GM12878 (cell line): ENCODE results near the gene VSIG10L. TPM values are rescaled to one million over a fixed set of nuclear protein-coding genes. Genes with fewer than 3 reads are reported as not detected.

Experiments
- ASH2L ChIP-seq: fragments of 300-600, 200-600 bp; sonication (generic); IDR thresholded peaks from 2 replicates; pipeline ENCODE4 v1.6.1; 2017; ENCODE audit warnings: low read depth, mild to moderate bottlenecking, borderline replicate concordance
- BHLHE40 ChIP-seq, 2 experiments: fragments of 450-650 bp in 1 of 2; IDR thresholded peaks; 2 replicates each; pipeline ENCODE4 v1.6.1; 2011 to 2017; ENCODE audit warnings: low read depth in 2 of 2, borderline replicate concordance in 1 of 2, improper control_type of control experiment in 1 of 2, low read length in 1 of 2, mild to moderate bottlenecking in 1 of 2
- BRCA1 ChIP-seq: IDR thresholded peaks from 2 replicates; pipeline ENCODE4 v1.6.1; 2011; ENCODE audit warnings: low read depth, low read length, improper control_type of control experiment
- CEBPB ChIP-seq, 2 experiments: fragments of 150-350 bp in 1 of 2; IDR thresholded peaks; 2 replicates each; pipeline ENCODE4 v1.6.1; 2012 to 2014; ENCODE audit warnings: low read depth in 2 of 2, low read length in 2 of 2, borderline replicate concordance in 1 of 2, inconsistent platforms in 1 of 2
- DPF2 ChIP-seq: fragments of 450-650 bp; IDR thresholded peaks from 2 replicates; pipeline ENCODE4 v1.6.1; 2017; ENCODE audit warnings: mild to moderate bottlenecking
- EED ChIP-seq: sonication (generic); IDR thresholded peaks from 2 replicates; pipeline ENCODE4 v1.6.1; 2016; ENCODE audit warnings: antibody characterized with exemption, low read depth
- EGR1 ChIP-seq, 2 experiments: IDR thresholded peaks; 1 replicate in 1 of 2; 2 replicates in 1 of 2; pipeline ENCODE4 v1.6.1; 2011 to 2012; ENCODE audit warnings: low read depth in 2 of 2, low read length in 2 of 2, borderline replicate concordance in 1 of 2, mild to moderate bottlenecking in 1 of 2, moderate library complexity in 1 of 2
- EZH2 ChIP-seq: IDR thresholded peaks from 2 replicates; pipeline ENCODE4 v1.6.1; 2012; ENCODE audit warnings: low read depth, mild to moderate bottlenecking, control low read depth, inconsistent platforms, low read length, borderline replicate concordance; ENCODE audit not compliant: control insufficient read depth
- FOXM1 ChIP-seq: IDR thresholded peaks from 2 replicates; pipeline ENCODE4 v1.6.1; 2012; ENCODE audit warnings: low read depth, mild to moderate bottlenecking, inconsistent platforms, low read length, moderate library complexity
- KDM1A ChIP-seq: fragments of 200-600 bp; sonication (generic); IDR thresholded peaks from 2 replicates; pipeline ENCODE4 v1.6.1; 2016; ENCODE audit warnings: borderline replicate concordance
- MYC ChIP-seq: IDR thresholded peaks from 2 replicates; pipeline ENCODE4 v1.6.1; 2011; ENCODE audit warnings: mild to moderate bottlenecking, low read length, moderate library complexity, inconsistent platforms; ENCODE audit not compliant: insufficient read depth, insufficient replicate concordance, insufficient read length, severe bottlenecking
- NBN ChIP-seq: fragments of 450-650 bp; IDR thresholded peaks from 2 replicates; pipeline ENCODE4 v1.6.1; 2016
- NRF1 ChIP-seq: conservative IDR thresholded peaks from 2 replicates; pipeline ENCODE4 v1.6.1; 2011; ENCODE audit warnings: mild to moderate bottlenecking, low read depth, low read length, improper control_type of control experiment
- POU2F2 ChIP-seq: IDR thresholded peaks from 3 replicates; pipeline ENCODE4 v1.6.1; 2011; ENCODE audit warnings: low read depth, mild to moderate bottlenecking, low read length, borderline replicate concordance
- RAD51 ChIP-seq: fragments of 450-650 bp; IDR thresholded peaks from 2 replicates; pipeline ENCODE4 v1.6.1; 2016; ENCODE audit warnings: moderate library complexity, mild to moderate bottlenecking, inconsistent platforms
- RB1 ChIP-seq: fragments of 450-650 bp; formaldehyde crosslinking; IDR thresholded peaks from 2 replicates; pipeline ENCODE4 v1.6.1; 2017; ENCODE audit warnings: mild to moderate bottlenecking, borderline replicate concordance
- RUNX3 ChIP-seq: IDR thresholded peaks from 2 replicates; pipeline ENCODE4 v1.6.1; 2012; ENCODE audit warnings: low read length, inconsistent platforms
- SMAD1 ChIP-seq: fragments of 450-650 bp; IDR thresholded peaks from 2 replicates; pipeline ENCODE4 v1.6.1; 2018; ENCODE audit warnings: mild to moderate bottlenecking, low read depth; ENCODE audit not compliant: partially characterized antibody
- SMC3 ChIP-seq: IDR thresholded peaks from 2 replicates; pipeline ENCODE4 v1.6.1; 2011; ENCODE audit warnings: low read length, improper control_type of control experiment, borderline replicate concordance
- SP1 ChIP-seq: IDR thresholded peaks from one replicate; pipeline ENCODE4 v1.6.1; 2011; ENCODE audit warnings: low read depth, low read length
- SUZ12 ChIP-seq: fragments of 200-600 bp; sonication (generic); IDR thresholded peaks from one replicate; pipeline ENCODE4 v1.6.1; 2018; ENCODE audit warnings: antibody characterized with exemption, mild to moderate bottlenecking; ENCODE audit not compliant: unreplicated experiment
- TBL1XR1 ChIP-seq: IDR thresholded peaks from 2 replicates; pipeline ENCODE4 v1.6.1; 2012; ENCODE audit warnings: low read depth, low read length, improper control_type of control experiment
- TCF3 ChIP-seq: IDR thresholded peaks from 2 replicates; pipeline ENCODE4 v1.6.1; 2012; ENCODE audit warnings: low read depth, mild to moderate bottlenecking, low read length, borderline replicate concordance; ENCODE audit not compliant: insufficient read depth
- TCF7 ChIP-seq: IDR thresholded peaks from 2 replicates; pipeline ENCODE4 v1.6.1; 2014; ENCODE audit warnings: antibody characterized with exemption, borderline replicate concordance
- YBX1 ChIP-seq: fragments of 450-650 bp; IDR thresholded peaks from 2 replicates; pipeline ENCODE4 v1.6.1; 2016; ENCODE audit warnings: antibody characterized with exemption
- polyA plus RNA-seq, 11 experiments: library from polyadenylated mRNA; depleted of rRNA in 4 of 11; unstranded in 6 of 11; stranded (reverse) in 5 of 11; fragments of >200 nt; fragmentation: Nextera tagmentation in 4 of 11; fragmentation: Illumina TruSeq in 1 of 11; extraction: Ambion mirVana in 4 of 11; extraction: Trizol in 1 of 11; gene quantifications; 1 replicate in 1 of 11; 2 replicates in 10 of 11; pipeline versions ENCODE4 v1.2.1 to v1.2.3, GENCODE V29; 2011 to 2016; ENCODE audit warnings: inconsistent platforms in 2 of 11, missing spikeins in 2 of 11, low read depth in 1 of 11
- total RNA-seq, 4 experiments: library from RNA; depleted of rRNA in 3 of 4; stranded (reverse); fragments of >200 nt in 3 of 4; fragmentation: Illumina TruSeq in 1 of 4; extraction: Trizol in 1 of 4; gene quantifications; 2 replicates each; pipeline versions ENCODE4 v1.2.1 to v1.2.3, GENCODE V29; 2013 to 2021
- TF ChIP-seq, protein P1 (sequence below): fragments of 450-650 bp; IDR thresholded peaks from 2 replicates; pipeline ENCODE4 v1.6.1; 2017; ENCODE audit warnings: mild to moderate bottlenecking, low read depth, inconsistent platforms; ENCODE audit not compliant: poor library complexity, severe bottlenecking
- TF ChIP-seq, protein P2 (sequence below): IDR thresholded peaks from 2 replicates; pipeline ENCODE4 v1.6.1; 2011; ENCODE audit warnings: low read depth, low read length, improper control_type of control experiment, borderline replicate concordance
- TF ChIP-seq, protein P3 (sequence below): IDR thresholded peaks from 2 replicates; pipeline ENCODE4 v1.6.1; 2012; ENCODE audit warnings: low read depth, low read length, improper control_type of control experiment

Gene VSIG10L
- total and polyA plus RNA-seq, 10 of the 15 experiments (the other 5 are each of a cell fraction or from before 2014, with no cell fraction given) = 0.09 to 0.93 (median 0.49) TPM

GRCh38 chr19:51366389-51367254 is 24.7 kb upstream of the VSIG10L start (continued):
- TF ChIP-seq, protein P1, sequence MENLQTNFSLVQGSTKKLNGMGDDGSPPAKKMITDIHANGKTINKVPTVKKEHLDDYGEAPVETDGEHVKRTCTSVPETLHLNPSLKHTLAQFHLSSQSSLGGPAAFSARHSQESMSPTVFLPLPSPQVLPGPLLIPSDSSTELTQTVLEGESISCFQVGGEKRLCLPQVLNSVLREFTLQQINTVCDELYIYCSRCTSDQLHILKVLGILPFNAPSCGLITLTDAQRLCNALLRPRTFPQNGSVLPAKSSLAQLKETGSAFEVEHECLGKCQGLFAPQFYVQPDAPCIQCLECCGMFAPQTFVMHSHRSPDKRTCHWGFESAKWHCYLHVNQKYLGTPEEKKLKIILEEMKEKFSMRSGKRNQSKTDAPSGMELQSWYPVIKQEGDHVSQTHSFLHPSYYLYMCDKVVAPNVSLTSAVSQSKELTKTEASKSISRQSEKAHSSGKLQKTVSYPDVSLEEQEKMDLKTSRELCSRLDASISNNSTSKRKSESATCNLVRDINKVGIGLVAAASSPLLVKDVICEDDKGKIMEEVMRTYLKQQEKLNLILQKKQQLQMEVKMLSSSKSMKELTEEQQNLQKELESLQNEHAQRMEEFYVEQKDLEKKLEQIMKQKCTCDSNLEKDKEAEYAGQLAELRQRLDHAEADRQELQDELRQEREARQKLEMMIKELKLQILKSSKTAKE = no peak
- TF ChIP-seq DPF2 (no peak), SMC3 (no peak), KDM1A (no peak), TCF7 (no peak), NRF1 (peak; percentile 49; the same call in 1 of the 2 replicates), CEBPB (IDR thresholded peaks at IDR 0.05; ENCODE audit: borderline replicate concordance in 1 of 2, low read depth in 2 of 2, low read length in 2 of 2) (no peak), RB1 (no peak), RAD51 (no peak), ASH2L (no peak), MYC (peak; percentile 36), SUZ12 (no peak), BHLHE40 (IDR thresholded peaks at IDR 0.05; ENCODE audit: borderline replicate concordance in 1 of 2, low read depth in 2 of 2, low read length in 1 of 2) (no peak), YBX1 (no peak), EED (peak; percentile 77), BRCA1 (no peak), TBL1XR1 (no peak), FOXM1 (no peak), RUNX3 (no peak), NBN (peak; percentile 74; the same call in 1 of the 2 replicates), SP1 (peak; percentile 80), SMAD1 (no peak), TCF3 (no peak), EZH2 (no peak), POU2F2 (no peak), EGR1 (IDR thresholded peaks at IDR 0.05; ENCODE audit: borderline replicate concordance in 1 of 2, low read depth in 2 of 2, low read length in 2 of 2) (0 out of 3 replicates have a peak, but pooled peaks of 1 of the 2 experiments have one; percentile 46)
- TF ChIP-seq, protein P2, sequence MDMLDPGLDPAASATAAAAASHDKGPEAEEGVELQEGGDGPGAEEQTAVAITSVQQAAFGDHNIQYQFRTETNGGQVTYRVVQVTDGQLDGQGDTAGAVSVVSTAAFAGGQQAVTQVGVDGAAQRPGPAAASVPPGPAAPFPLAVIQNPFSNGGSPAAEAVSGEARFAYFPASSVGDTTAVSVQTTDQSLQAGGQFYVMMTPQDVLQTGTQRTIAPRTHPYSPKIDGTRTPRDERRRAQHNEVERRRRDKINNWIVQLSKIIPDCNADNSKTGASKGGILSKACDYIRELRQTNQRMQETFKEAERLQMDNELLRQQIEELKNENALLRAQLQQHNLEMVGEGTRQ = no peak
- TF ChIP-seq, protein P3, sequence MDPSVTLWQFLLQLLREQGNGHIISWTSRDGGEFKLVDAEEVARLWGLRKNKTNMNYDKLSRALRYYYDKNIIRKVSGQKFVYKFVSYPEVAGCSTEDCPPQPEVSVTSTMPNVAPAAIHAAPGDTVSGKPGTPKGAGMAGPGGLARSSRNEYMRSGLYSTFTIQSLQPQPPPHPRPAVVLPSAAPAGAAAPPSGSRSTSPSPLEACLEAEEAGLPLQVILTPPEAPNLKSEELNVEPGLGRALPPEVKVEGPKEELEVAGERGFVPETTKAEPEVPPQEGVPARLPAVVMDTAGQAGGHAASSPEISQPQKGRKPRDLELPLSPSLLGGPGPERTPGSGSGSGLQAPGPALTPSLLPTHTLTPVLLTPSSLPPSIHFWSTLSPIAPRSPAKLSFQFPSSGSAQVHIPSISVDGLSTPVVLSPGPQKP = no peak
